Measurements from ENCODE around the gene RHOH. TPM values are rescaled to one million over a fixed set of nuclear protein-coding genes. Genes with fewer than 3 reads are reported as not detected.

Gene RHOH
- total RNA-seq, 4 donors from 2014 or later: 0.67 to 2.7 (median 1.4) TPM

DNA sequence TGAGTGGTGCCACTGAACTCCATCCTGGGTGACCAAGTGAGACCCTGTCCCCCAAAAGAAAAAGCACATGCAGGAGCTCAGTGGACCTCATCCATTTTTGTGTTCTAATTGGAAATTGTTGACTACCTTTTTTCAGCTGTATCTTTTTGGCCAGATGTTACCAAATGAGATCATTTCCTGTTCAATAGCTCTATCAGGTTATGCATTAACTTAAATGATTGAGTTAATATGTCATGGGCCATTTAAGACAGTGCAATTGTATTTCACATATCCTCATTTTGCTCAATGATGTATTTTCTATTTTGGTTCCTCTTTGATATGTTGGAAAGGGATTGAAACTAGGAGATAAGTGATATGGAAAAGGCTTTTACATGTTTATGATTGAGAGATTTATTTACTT, 26.2 kb upstream of the RHOH start:
- no peak for TF ChIP-seq POLR2A (IDR thresholded peaks at IDR 0.05)
- TF ChIP-seq, protein P1, sequence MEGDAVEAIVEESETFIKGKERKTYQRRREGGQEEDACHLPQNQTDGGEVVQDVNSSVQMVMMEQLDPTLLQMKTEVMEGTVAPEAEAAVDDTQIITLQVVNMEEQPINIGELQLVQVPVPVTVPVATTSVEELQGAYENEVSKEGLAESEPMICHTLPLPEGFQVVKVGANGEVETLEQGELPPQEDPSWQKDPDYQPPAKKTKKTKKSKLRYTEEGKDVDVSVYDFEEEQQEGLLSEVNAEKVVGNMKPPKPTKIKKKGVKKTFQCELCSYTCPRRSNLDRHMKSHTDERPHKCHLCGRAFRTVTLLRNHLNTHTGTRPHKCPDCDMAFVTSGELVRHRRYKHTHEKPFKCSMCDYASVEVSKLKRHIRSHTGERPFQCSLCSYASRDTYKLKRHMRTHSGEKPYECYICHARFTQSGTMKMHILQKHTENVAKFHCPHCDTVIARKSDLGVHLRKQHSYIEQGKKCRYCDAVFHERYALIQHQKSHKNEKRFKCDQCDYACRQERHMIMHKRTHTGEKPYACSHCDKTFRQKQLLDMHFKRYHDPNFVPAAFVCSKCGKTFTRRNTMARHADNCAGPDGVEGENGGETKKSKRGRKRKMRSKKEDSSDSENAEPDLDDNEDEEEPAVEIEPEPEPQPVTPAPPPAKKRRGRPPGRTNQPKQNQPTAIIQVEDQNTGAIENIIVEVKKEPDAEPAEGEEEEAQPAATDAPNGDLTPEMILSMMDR (IDR thresholded peaks at IDR 0.05): no peak
- intact Hi-C loops (cut with DNase I): no loop called here

DNA sequence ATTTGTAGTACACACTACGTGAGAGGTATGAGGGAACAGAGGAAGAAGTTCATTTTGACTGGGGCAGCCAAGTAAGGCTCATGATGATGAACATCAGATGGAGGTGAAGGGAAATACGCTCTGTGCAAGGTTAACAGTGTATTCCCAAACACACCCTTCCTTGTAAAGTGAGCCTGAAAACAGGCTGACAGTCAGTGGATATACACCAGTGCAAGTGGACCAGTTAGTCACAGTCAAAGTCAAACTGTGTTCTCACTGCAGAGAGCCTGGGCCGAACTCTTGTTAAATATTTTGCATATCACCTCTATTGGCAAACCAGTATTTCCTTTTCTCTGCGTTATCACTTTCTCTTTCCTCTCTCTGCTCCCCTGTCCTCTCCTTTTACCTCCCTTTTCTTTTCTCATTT, 23.4 kb upstream of the RHOH start:
- Histone ChIP-seq H3K4me3 (replicated peaks in 1 of 3) (no peak overlapping the region), H3K4me1 (no peaks in the 10 kb centered on the region), H3K36me3 (no peaks in the 10 kb centered on the region), H3K27me3 (no peaks in the 10 kb centered on the region), H3K9me3 (no peaks in the 10 kb centered on the region), H3K27ac (no peak overlapping the region)
- intact Hi-C loops (cut with DNase I): no loop called here
- no peak for DNase-seq
- WGBS, 2 donors: 66 to 75% methylated on average over 4 of the region's 4 CpGs
- TF ChIP-seq POLR2A (IDR thresholded peaks at IDR 0.05): no peak
- TF ChIP-seq, protein P1 (IDR thresholded peaks at IDR 0.05): no peak

More for the DNA sequence above, 26.2 kb upstream of the RHOH start:
- H3K4me1 ChIP-seq: no peaks in the 10 kb centered on the region
- no peak overlapping the region for H3K4me3 ChIP-seq (replicated peaks in 1 of 3)
- no peak for DNase-seq
- no peaks in the 10 kb centered on the region for H3K9me3 ChIP-seq
- no peak overlapping the region for H3K27ac ChIP-seq
- H3K36me3 ChIP-seq: no peaks in the 10 kb centered on the region
- H3K27me3 ChIP-seq: no peaks in the 10 kb centered on the region

DNA sequence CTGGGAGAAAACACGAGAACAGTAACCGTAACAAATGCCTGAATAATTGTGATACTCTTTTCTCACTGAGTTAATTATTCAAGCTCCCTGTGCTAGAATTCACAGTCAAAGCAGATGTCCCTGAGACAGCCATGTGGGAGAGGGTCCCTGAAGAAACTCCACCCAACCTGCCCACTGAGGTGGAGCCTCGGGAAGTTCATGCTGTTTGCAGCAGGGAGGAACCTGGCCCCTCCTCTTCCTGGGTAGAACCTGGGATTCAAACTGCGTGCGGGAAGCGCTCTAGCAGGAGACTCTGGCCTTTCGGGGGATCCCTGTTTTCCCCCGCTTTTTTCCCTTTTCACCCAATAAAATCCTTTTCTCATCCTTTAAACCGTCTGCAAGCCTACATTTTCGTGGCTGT, 20.2 kb upstream of the RHOH start:
- TF ChIP-seq, protein P1 (IDR thresholded peaks at IDR 0.05): no peak
- no peak for TF ChIP-seq POLR2A (IDR thresholded peaks at IDR 0.05)
- H3K4me1 ChIP-seq: no peaks in the 10 kb centered on the region
- 47 to 59% methylated on average over 10 of the region's 10 CpGs for WGBS, 2 donors
- H3K27ac ChIP-seq: no peak overlapping the region
- H3K9me3 ChIP-seq: no peaks in the 10 kb centered on the region
- DNase-seq: no peak
- H3K4me3 ChIP-seq (replicated peaks in 1 of 3): no peak overlapping the region
- intact Hi-C loops (cut with DNase I): no loop called here
- H3K27me3 ChIP-seq: no peaks in the 10 kb centered on the region
- no peaks in the 10 kb centered on the region for H3K36me3 ChIP-seq

DNA sequence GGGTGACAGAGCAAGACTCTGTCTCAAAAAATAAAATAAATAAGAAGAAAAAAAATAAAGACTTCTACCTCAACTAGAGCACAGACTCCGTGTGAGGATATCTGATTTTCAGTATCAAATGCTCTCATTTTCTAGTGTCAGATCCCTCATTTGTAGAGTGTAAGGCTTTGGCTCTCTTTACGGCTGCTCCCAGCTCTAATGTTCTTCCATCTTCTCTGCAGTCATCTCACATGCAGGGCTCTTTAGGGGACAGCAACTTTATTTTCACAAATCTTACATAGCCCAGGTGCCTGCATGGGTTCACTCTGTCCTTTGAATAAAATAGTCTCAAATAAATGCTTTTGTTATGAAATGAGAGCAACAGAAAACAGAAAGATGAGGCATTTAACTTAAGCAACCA, 19.2 kb upstream of the RHOH start:
- no peak overlapping the region for H3K4me3 ChIP-seq (replicated peaks in 1 of 3)
- no peaks in the 10 kb centered on the region for H3K27me3 ChIP-seq
- no peaks in the 10 kb centered on the region for H3K9me3 ChIP-seq
- H3K4me1 ChIP-seq: no peaks in the 10 kb centered on the region
- intact Hi-C loops (cut with DNase I): no loop called here
- TF ChIP-seq POLR2A (IDR thresholded peaks at IDR 0.05): no peak
- TF ChIP-seq, protein P1 (IDR thresholded peaks at IDR 0.05): no peak
- no peak for DNase-seq
- 78% methylated on average over 2 of the region's 2 CpGs for WGBS, 2 donors
- H3K36me3 ChIP-seq: no peaks in the 10 kb centered on the region
- no peak overlapping the region for H3K27ac ChIP-seq

DNA sequence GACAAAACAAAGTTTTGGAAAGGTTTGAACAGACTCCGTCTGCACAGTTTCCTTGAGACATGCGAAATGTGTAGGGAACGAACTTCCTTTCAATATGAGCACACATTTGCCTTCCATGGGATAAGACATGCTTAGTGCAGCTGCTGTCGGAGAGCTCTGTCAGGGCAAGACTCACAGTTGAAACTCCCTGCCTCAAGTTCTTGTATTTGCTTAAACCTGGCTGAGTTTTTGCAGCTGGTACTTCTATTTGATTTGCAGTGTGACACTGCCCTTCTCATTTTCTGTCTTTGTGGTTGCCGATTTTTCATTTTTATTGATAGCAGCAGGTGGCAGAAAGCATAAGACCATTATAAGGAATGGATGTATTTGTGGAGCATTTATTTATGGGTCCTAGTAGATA, 18.2 kb upstream of the RHOH start:
- H3K4me3 ChIP-seq (replicated peaks in 1 of 3): no peak overlapping the region
- no peak overlapping the region for H3K27ac ChIP-seq
- no peak for DNase-seq
- TF ChIP-seq, protein P1 (IDR thresholded peaks at IDR 0.05): no peak
- TF ChIP-seq POLR2A (IDR thresholded peaks at IDR 0.05): no peak
- 57 to 69% methylated on average over 5 of the region's 5 CpGs for WGBS, 2 donors
- no peaks in the 10 kb centered on the region for H3K9me3 ChIP-seq
- no peaks in the 10 kb centered on the region for H3K27me3 ChIP-seq
- intact Hi-C loops (cut with DNase I): no loop called here
- H3K4me1 ChIP-seq: no peaks in the 10 kb centered on the region
- no peaks in the 10 kb centered on the region for H3K36me3 ChIP-seq
